ENCODE measurements around the gene FAM200C.

FAM200C gene

GRCh38 chr5:160419458-160420330 lies 19.8 kb upstream of the FAM200C start:
- FAIRE-seq: peak; percentile 53

GRCh38 chr5:160418561-160419457 lies 19.0 kb upstream of the FAM200C start, which contains the start of gene SLU7:
SLU7 (minus strand) TSS chr5:160419081; CDS start chr5:160415294, 3,787 bp downstream.
- FAIRE-seq: peak; percentile 91

GRCh38 chr5:160398806-160399205 lies 1.0 kb downstream of the FAM200C start:
- FAIRE-seq: no peak

- FAIRE-seq: no peak
These were observed 2.4 kb downstream of the FAM200C start for GRCh38 chr5:160397492-160397891.

GRCh38 chr5:160395111-160395510 lies 4.7 kb downstream of the FAM200C start:
- FAIRE-seq: no peak

GRCh38 chr5:160390787-160391696 lies 8.8 kb downstream of the FAM200C start:
- peak; percentile 94 for FAIRE-seq

- no peak for FAIRE-seq
These were observed 12.4 kb downstream of the FAM200C start for GRCh38 chr5:160387445-160387844.

GRCh38 chr5:160385496-160385895 lies 14.4 kb downstream of the FAM200C start:
- no peak for FAIRE-seq

GRCh38 chr5:160384681-160385080 lies 15.2 kb downstream of the FAM200C start:
- FAIRE-seq: no peak

- FAIRE-seq: no peak
These were observed 17.5 kb downstream of the FAM200C start for GRCh38 chr5:160382346-160382745.

- FAIRE-seq: no peak
These were observed 19.8 kb downstream of the FAM200C start for GRCh38 chr5:160380041-160380440.

GRCh38 chr5:160379511-160379910 lies 20.3 kb downstream of the FAM200C start:
- no peak for FAIRE-seq

GRCh38 chr5:160378330-160378729 lies 21.5 kb downstream of the FAM200C start:
- no peak for FAIRE-seq

GRCh38 chr5:160377651-160378050 lies 22.2 kb downstream of the FAM200C start:
- no peak for FAIRE-seq

GRCh38 chr5:160376416-160376815 lies 23.4 kb downstream of the FAM200C start:
- no peak for FAIRE-seq

GRCh38 chr5:160375701-160376100 lies 24.2 kb downstream of the FAM200C start:
- no peak for FAIRE-seq

- FAIRE-seq: no peak
These were observed 24.7 kb downstream of the FAM200C start for GRCh38 chr5:160375166-160375565.

- FAIRE-seq: no peak
These were observed 28.6 kb downstream of the FAM200C start for GRCh38 chr5:160371294-160371693.

GRCh38 chr5:160370713-160371034 lies 29.2 kb downstream of the FAM200C start:
- FAIRE-seq: no peak

- no peak for FAIRE-seq
These were observed 29.7 kb downstream of the FAM200C start, which contains the start of gene C1QTNF2 for GRCh38 chr5:160369990-160370712. C1QTNF2 (minus strand) TSS chr5:160370626; CDS start chr5:160355011, 15,615 bp downstream.

GRCh38 chr5:160367885-160368284 lies 32.0 kb downstream of the FAM200C start:
- FAIRE-seq: no peak

GRCh38 chr5:160367261-160367660 lies 32.6 kb downstream of the FAM200C start:
- no peak for FAIRE-seq
